T-helper 2 cell treated with Interferon-gamma antibody and Interleukin-4, amounts not matched to agents 5 μg/mL and 100 μg/mL, for 36 hours (primary cell): ENCODE data around the gene SLC9C1.

Experiments used
- DNase-seq: peaks from one replicate; pipeline ENCODE4 v3.0.0; 2021; ENCODE audit warnings: low spot score
- H3K27ac Mint-ChIP-seq: one replicate; pipeline ENCODE4 v1.8.0; 2021; ENCODE audit warnings: mild to moderate bottlenecking, mixed read lengths
- H3K27me3 Mint-ChIP-seq: one replicate; pipeline ENCODE4 v1.8.0; 2021; ENCODE audit warnings: low read depth, mixed read lengths
- H3K36me3 Mint-ChIP-seq: one replicate; pipeline ENCODE4 v1.8.0; 2021; ENCODE audit warnings: low read depth, mixed read lengths
- H3K4me1 Mint-ChIP-seq: one replicate; pipeline ENCODE4 v1.8.0; 2021; ENCODE audit warnings: low read depth, mixed read lengths
- H3K4me3 Mint-ChIP-seq: one replicate; pipeline ENCODE4 v1.8.0; 2022; ENCODE audit warnings: mild to moderate bottlenecking, moderate library complexity, mixed read lengths
- H3K9me3 Mint-ChIP-seq: one replicate; pipeline ENCODE4 v1.8.0; 2021; ENCODE audit warnings: mixed read lengths

Gene SLC9C1

DNA sequence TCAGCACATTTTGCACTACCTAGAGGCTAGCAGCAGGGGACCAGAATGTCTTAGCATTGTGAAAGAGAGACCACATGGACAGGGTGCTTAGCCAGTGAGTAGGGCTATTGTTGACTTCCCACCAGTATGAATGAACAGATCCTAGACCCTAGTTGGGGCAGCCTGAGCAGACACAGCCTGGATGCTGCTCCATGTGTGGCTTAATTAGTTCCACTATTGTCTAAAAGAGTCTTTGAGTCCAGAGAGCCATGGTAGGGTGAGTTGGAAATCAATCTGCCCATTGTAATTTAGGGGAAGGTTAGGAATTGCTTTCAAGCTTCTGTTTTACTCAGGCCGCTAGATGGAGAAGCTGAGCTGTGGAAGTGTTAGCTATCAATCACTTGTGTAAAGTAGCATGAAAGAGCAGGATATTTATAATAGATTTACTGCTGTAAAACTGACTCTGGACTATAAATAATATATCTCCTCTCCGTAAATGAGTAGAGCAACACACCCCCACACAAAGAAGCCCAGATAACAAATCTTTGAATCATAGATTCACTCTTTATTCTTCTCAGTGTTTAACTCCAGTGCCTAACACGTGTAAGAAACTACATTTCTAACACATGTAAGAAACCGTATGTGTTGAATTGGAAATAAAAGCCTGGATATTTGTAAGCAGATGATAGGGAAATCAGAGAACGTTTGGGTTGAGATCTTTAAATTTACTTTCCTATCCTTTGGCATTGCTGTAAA, 156.9 kb downstream of the SLC9C1 start:
- Mint-ChIP-seq H3K36me3 (no peaks in the 10 kb centered on the region), H3K9me3 (no peaks in the 10 kb centered on the region), H3K4me3 (no peak overlapping the region), H3K27me3 (peaks cover 7% of the 10 kb centered on the region), H3K4me1 (peaks cover 48% of the 10 kb centered on the region), H3K27ac (no peak overlapping the region)
- DNase-seq: no peak

DNA sequence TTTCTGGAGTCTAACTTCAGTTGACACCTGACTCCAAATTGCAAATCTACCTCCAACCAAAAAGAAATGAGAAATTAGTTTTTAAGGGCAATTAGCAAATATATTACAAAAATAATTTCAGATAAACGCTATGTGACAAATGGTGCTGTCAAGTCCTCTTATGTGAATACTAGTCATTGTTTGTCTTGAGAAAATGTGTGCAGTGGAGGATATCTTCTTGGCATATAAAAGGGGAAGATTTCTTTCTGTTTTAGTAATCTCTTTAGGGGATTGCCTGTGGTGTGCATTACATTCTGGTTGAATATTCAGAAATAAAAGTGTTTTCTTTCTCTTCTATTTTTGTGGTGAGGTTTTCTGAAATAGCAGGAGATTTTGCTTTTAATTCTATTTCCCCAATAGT, 158.0 kb downstream of the SLC9C1 start:
- Mint-ChIP-seq H3K9me3 (no peaks in the 10 kb centered on the region), H3K27me3 (peaks cover 7% of the 10 kb centered on the region), H3K4me1 (peaks cover 50% of the 10 kb centered on the region), H3K36me3 (no peaks in the 10 kb centered on the region), H3K27ac (no peak overlapping the region), H3K4me3 (no peak overlapping the region)
- DNase-seq: no peak

DNA sequence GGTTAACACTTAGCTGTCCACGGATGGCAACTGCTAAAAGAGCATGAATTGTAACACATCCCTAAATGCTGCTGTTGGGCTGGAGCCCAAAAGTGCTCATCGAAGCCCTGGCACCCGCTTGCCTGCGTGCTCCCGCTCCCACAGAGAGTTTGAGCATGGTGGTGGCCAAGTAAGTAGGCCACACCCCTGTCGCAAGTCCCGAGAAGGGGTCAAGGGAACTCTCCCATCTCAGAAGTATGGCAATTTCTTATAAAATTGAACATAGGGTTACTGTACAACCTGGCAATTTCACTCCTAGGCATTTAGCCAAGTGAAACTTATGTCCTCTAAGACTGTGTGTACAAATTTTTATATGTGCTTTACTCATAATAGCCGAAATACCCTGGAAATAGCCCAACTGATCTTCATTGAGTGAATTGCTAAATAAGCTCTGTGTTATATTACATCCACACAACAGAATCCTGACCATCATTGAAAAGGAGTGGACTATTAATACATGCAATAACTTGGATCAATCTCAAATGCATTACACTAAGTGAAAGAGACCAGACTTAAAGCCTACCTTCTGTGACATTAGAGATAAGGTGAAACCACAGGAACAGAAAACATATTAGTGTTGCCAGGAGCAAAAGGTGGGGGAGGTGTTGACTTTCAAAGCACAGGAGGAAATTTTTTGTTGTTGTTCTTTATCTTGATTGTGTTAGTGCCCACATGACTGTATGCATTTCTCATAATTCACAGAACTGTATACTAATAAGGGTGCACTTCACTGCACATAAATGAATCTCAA, 159.5 kb downstream of the SLC9C1 start:
- Mint-ChIP-seq H3K27me3 (no peaks in the 10 kb centered on the region), H3K4me1 (peaks cover 62% of the 10 kb centered on the region), H3K4me3 (peak overlapping the region; percentile 44), H3K36me3 (peaks cover 2% of the 10 kb centered on the region), H3K27ac (peak overlapping the region; percentile 88), H3K9me3 (no peaks in the 10 kb centered on the region)
- peak; percentile 31 for DNase-seq

DNA sequence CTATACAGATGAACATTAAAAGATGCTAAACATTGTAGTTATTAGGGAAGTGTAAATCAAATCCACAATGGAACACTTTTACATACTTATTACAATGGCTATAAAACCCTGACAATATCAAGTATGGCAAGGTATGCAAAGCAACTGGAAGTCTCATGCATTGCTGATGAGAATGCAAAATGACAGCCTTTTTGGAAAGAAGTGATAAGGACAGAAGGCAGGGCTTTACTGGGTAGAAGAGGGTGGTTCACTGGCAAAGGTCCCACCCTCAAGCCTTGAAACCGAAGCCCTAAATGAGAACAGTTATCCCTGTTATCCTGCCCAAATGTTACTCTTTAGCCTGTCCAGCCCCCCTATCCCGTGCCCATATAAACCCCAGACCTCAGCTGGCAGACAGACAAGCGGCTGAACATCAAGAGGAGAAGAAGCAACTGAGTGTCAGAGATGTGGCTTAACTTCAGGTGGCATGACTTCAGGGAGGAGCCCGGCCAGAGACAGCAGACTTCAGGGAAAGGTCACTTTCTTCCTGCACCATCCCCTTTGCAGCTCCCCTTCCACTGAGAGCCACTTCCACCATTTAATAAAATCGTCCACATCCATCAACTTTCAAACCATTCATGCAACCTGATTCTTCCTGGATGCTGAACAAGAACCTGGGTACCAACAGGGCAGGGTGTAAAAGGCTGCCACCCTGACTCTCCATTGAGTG, 160.2 kb downstream of the SLC9C1 start:
- Mint-ChIP-seq H3K27me3 (no peaks in the 10 kb centered on the region), H3K4me3 (peak overlapping the region; percentile 84), H3K27ac (peak overlapping the region; percentile 88), H3K4me1 (peaks cover 69% of the 10 kb centered on the region), H3K9me3 (no peaks in the 10 kb centered on the region), H3K36me3 (peaks cover 4% of the 10 kb centered on the region)
- DNase-seq: no peak

DNA sequence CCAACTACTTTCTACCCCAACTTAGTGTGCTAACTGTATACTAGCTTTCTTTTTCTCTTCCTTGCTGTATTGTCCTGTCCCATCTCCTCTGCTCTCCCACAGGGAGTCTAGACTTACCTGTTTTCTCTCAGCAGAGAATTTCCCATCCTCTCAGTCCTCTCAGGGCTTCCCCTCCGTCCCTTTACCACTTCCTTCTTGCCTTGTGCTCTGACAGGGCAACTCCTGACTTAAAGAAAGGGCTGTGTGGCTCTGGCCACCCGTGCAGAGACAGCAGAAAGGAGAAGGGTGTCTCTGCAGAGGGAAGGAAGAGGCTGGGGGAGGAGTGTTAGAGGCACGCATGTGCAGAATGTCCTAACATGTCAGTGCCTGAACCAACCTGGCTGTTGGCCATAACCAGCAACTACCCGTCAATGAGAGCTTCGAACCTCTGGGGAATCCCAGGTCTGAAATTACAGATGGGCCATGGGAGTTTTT, 161.0 kb downstream of the SLC9C1 start, which contains the start of gene GCSAM:
Gene GCSAM (minus strand): TSS at position 274 of the 474 bp plus-strand sequence. CDS start 128 bp downstream, at position 146.
- H3K27me3 Mint-ChIP-seq: no peaks in the 10 kb centered on the region
- peaks cover 5% of the 10 kb centered on the region for H3K36me3 Mint-ChIP-seq
- peaks cover 77% of the 10 kb centered on the region for H3K4me1 Mint-ChIP-seq
- peak within 1 kb of the TSS; percentile 84 for H3K4me3 Mint-ChIP-seq
- H3K27ac Mint-ChIP-seq: peak within 1 kb of the TSS; percentile 88
- peak; percentile 61 for DNase-seq
- no peaks in the 10 kb centered on the region for H3K9me3 Mint-ChIP-seq

DNA sequence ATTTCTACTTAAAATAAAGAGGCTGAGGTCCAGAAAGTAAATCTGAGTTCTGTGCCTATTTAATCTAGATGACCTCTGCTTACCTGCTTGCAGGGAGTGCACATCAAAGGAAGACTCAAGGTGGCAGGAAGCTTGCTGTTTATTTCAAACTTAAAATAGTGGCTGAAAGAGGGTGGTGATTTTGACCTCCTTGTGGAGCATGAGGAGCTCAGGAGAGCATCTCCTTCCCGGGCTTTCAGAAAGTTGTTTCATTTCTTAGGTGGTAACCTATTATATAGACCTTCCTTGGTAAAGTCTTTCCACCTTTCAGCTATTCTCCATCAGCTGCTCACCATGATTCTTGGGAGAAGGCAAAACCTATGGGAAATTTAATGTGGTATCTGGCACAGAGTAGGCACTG, 161.5 kb downstream of the SLC9C1 start:
- DNase-seq: no peak
- peak overlapping the region; percentile 88 for H3K27ac Mint-ChIP-seq
- H3K4me3 Mint-ChIP-seq: peak overlapping the region; percentile 84
- peaks cover 5% of the 10 kb centered on the region for H3K36me3 Mint-ChIP-seq
- no peaks in the 10 kb centered on the region for H3K9me3 Mint-ChIP-seq
- peaks cover 81% of the 10 kb centered on the region for H3K4me1 Mint-ChIP-seq
- no peaks in the 10 kb centered on the region for H3K27me3 Mint-ChIP-seq

DNA sequence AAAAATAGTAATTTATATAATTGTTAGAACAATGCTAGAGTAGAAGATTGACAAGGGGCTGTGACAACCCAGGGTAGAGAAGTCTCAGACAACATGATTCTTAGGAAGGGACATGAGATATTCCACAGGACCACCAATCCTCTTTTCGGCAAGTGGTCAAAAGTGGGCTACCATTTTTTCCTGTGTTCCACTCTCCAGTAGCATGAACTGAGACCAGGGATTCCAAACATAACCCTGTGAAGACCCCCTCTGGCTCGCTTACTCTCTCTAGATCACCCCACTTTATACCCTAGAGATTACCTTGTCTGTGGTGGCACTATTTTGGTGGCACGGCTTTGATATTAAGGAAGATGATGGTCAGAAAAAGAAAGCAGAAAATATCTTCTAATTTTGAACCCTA, 161.9 kb downstream of the SLC9C1 start:
- H3K4me1 Mint-ChIP-seq: peaks cover 81% of the 10 kb centered on the region
- no peak overlapping the region for H3K4me3 Mint-ChIP-seq
- no peaks in the 10 kb centered on the region for H3K27me3 Mint-ChIP-seq

DNA sequence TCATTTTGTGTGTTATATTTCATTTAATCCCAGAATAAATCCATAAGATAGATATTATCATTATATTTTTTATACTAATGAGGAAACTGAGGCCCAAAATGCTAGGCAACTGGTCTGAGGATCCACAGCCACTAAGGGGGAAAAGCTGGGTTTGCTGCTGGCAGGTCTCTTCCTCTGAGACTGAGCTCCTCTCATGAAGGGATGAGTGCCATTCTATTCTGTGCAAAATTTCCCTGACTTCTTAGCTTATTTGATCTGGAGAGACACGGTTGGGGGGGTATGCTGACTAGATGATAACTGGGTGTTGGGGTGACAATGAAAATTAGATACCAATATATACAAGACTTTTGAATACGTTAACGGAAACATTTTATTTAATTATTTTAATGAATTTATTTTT, 162.9 kb downstream of the SLC9C1 start:
- Mint-ChIP-seq H3K27ac (no peak overlapping the region), H3K4me3 (no peak overlapping the region), H3K4me1 (peaks cover 83% of the 10 kb centered on the region), H3K9me3 (no peaks in the 10 kb centered on the region), H3K36me3 (peaks cover 6% of the 10 kb centered on the region), H3K27me3 (no peaks in the 10 kb centered on the region)
- no peak for DNase-seq

More for the DNA sequence above, 161.9 kb downstream of the SLC9C1 start:
- Mint-ChIP-seq H3K36me3 (peaks cover 5% of the 10 kb centered on the region), H3K27ac (no peak overlapping the region), H3K9me3 (no peaks in the 10 kb centered on the region)
- DNase-seq: no peak

DNA sequence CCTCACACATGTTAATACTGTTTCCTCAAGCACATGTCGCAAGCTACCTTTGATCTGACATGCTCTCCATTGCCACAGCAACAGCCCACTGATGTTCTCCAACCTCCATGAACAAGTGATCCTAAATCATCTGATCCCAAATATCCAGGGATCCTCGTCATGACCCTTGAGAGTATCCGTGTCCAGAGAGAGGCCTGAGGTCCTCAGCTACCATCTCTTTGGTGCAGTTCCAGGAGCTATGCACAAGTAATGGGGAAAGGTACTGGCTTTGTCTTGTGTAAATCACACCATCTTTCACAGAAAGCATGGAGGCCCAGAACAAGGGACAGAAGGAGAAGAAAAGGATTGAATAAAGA, 163.4 kb downstream of the SLC9C1 start:
- Mint-ChIP-seq H3K27me3 (no peaks in the 10 kb centered on the region), H3K36me3 (peaks cover 7% of the 10 kb centered on the region), H3K4me3 (no peak overlapping the region), H3K9me3 (no peaks in the 10 kb centered on the region), H3K27ac (no peak overlapping the region), H3K4me1 (peaks cover 84% of the 10 kb centered on the region)
- no peak for DNase-seq

DNA sequence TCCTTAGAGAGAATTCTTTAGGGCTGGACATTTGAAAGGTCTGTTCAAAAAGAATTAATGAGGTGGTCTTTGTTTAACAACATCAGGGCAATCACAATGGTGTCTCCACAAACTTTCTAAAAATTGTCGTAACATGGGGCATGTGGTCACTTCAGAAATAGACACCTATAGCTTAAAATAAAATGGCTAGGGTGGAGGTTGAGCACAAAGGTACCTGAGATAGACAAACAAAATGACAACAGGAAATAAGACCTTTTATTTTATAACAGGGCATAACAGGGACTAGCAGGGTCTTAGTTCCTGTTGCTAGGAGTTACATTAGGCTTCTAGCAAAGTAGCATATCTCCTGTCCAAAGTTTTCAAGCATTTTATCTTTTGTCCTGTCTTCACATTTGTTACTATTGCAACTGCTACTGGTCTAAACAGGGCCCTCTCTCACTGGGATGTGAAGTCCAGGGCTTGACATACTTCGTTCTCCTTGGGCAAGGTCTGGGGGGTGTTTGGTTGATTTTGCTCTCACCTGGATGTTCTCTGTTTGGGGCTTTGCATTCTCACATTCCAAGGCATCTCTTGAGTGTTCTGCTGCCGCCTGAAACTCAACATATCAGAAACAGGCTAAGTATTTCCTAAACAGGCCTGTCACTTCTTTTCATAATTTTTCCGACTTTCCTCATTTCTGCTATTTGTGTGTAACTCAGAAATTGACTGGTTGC, 163.9 kb downstream of the SLC9C1 start:
- no peak overlapping the region for H3K27ac Mint-ChIP-seq
- no peaks in the 10 kb centered on the region for H3K9me3 Mint-ChIP-seq
- H3K4me3 Mint-ChIP-seq: no peak overlapping the region

DNA sequence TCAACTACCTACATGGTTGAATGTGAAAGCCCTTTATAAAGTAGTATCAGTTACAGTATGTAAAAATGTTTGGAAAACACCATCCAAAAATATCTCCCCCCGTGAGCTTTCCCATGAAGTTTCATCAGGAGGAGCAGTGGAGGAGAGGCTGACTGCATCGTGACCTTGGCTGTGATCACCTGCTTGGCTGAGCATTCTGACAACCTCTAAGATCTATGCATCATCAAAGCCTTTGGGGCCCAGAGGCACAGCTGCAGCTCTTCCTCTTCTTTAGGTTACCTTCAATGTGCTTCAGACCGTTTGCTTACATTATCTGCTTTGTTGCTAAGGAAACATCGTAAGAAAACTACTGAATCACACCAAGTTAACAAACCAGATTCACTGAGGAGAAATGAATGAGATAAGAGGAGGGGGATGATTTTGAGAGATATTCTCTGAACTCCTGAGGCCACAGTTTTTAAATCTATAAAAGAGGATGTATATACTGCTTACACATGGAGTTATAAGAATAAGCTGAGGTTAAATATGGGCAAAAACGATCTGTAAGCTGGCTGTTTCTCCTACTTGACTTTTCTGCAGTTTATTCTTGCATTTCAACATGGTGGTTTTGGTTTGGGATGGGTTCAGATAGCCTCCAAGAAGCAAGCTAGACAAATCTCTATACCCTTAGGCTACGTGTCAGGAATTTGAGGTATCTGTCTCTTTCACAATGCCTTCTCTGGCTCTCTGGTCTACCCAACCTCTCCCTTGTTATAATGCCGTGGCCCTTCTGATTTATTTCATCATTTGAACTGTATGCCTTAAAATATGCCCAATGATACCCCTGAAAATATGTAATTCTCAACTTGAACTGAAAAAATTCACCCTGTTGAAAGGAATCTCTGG, 164.9 kb downstream of the SLC9C1 start:
- Mint-ChIP-seq H3K9me3 (no peaks in the 10 kb centered on the region), H3K4me3 (peak overlapping the region; percentile 24), H3K27me3 (no peaks in the 10 kb centered on the region), H3K36me3 (peaks cover 17% of the 10 kb centered on the region), H3K4me1 (peaks cover 73% of the 10 kb centered on the region), H3K27ac (peak overlapping the region; percentile 72)
- DNase-seq: peak; percentile 25

More for the DNA sequence above, 163.9 kb downstream of the SLC9C1 start:
- H3K4me1 Mint-ChIP-seq: peaks cover 82% of the 10 kb centered on the region
- peaks cover 11% of the 10 kb centered on the region for H3K36me3 Mint-ChIP-seq
- H3K27me3 Mint-ChIP-seq: no peaks in the 10 kb centered on the region
- no peak for DNase-seq

DNA sequence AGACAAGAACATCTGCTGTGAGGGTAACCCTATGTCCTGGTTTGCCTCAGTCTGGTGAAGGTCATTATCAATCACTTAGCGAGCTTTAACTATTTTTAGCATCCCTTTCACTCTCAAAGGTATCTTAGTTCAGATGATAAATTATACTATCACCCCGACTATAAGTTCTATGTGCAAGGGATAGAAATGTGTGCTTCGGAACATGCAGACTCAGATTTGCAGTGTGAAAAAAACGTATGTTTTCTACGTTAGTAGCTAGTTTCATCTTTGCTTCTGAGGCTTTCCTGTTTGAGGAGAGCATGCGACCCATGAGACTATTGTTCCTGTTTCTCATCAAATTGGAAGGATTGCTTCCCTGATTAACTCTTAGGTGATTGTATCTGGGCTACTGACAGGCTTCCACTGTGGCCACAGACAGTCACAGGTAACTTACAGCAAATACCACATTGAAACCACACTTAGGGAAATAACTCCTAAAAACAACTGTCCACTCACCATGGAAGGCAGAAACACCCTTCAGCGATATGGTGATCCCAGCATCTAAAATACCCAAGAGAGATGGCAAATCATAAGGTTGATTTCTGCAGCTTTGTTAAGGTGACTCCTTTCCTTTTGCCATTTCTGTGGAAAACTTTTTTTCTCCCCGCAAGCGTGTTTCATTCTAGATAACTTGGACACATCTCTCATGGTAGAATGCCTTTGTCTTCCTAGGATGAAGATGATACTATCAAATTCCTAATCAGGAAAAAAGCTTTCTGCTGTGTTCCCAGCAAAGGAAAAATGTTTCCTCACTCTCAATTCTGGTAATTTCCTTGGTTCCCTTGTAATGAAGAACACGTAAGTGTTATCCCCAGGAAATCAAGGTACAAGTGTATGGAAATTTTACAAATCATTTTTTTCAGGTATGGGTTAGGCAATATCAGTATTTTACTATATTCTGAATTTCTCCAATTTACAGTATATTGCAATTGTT, 166.2 kb downstream of the SLC9C1 start:
- peaks cover 24% of the 10 kb centered on the region for H3K36me3 Mint-ChIP-seq
- DNase-seq: no peak
- no peaks in the 10 kb centered on the region for H3K27me3 Mint-ChIP-seq
- peaks cover 61% of the 10 kb centered on the region for H3K4me1 Mint-ChIP-seq
- H3K4me3 Mint-ChIP-seq: peak overlapping the region; percentile 72
- H3K27ac Mint-ChIP-seq: peak overlapping the region; percentile 6
- H3K9me3 Mint-ChIP-seq: no peaks in the 10 kb centered on the region
